Activated CD4-positive, alpha-beta T cell treated with anti-CD3 and anti-CD28 coated beads for 36 hours (primary cell): Measurements from ENCODE around the gene PALLD. TPM values are rescaled to one million over a fixed set of nuclear protein-coding genes. Genes with fewer than 3 reads are reported as not detected.
A peak's percentile ranks its signal among the peaks of the same experiment; 100 is the strongest.

Experiments
- ATAC-seq: fragments of 200-7000 bp; cut with Tn5 transposase; one replicate; pipeline ENCODE4 v1.10.0; 2021; ENCODE audit warnings: mild to moderate bottlenecking, moderate library complexity
- CTCF ChIA-PET: fragments of 350-600 bp; sonication (Branson Sonifier 250); formaldehyde crosslinking; loops from one replicate; lab custom pipeline; 2021; ENCODE audit warnings: antibody characterized with exemption; lab: Charles Lee
- POLR2A ChIA-PET: fragments of 350-600 bp; sonication (Branson Sonifier 250); formaldehyde crosslinking; loops from one replicate; lab custom pipeline; 2021; ENCODE audit warnings: antibody characterized with exemption, inconsistent platforms; lab: Charles Lee
- DNase-seq: peaks from one replicate; pipeline ENCODE4 v3.0.0-alpha.2; 2020
- H3K27ac Mint-ChIP-seq: one replicate; pipeline ENCODE4 v1.8.0; 2021; ENCODE audit warnings: mixed read lengths
- H3K27me3 Mint-ChIP-seq: one replicate; pipeline ENCODE4 v1.8.0; 2021; ENCODE audit warnings: mixed read lengths
- H3K36me3 Mint-ChIP-seq: one replicate; pipeline ENCODE4 v1.8.0; 2021; ENCODE audit warnings: low read depth, mixed read lengths
- H3K4me1 Mint-ChIP-seq: one replicate; pipeline ENCODE4 v1.8.0; 2021; ENCODE audit warnings: mixed read lengths
- H3K4me3 Mint-ChIP-seq: one replicate; pipeline ENCODE4 v1.8.0; 2021; ENCODE audit warnings: mild to moderate bottlenecking, moderate library complexity, mixed read lengths
- H3K9me3 Mint-ChIP-seq: one replicate; pipeline ENCODE4 v1.8.0; 2021; ENCODE audit warnings: low read depth, mixed read lengths
- intact Hi-C, 2 experiments: fragments of 100-400 bp; cut with DNase I in 1 of 2; cut with micrococcal nuclease in 1 of 2; formaldehyde crosslinking; loops; one replicate each; pipeline versions ENCODE4 v1.14.2 to v1.15.1; 2022 to 2024; cut with DNase I, micrococcal nuclease
- total RNA-seq, 2 experiments: library from RNA; stranded (reverse); gene quantifications; one replicate each; pipeline ENCODE4 v1.2.3, GENCODE V29; 2021

PALLD gene
- total RNA-seq, 2 experiments from 2014 or later = 9.5 to 11.0 TPM

- DNase-seq = no peak
- H3K9me3 Mint-ChIP-seq = peaks cover 2% of the 10 kb centered on the region
- ATAC-seq = no peak
- H3K27me3 Mint-ChIP-seq = peaks cover 6% of the 10 kb centered on the region
- ChIA-PET CTCF (interaction anchor here (1.1 to 2.1 kb wide), 2 partner anchors 10 to 14 kb away, joined by 6 to 7 read pairs; no protein-coding TSS in a partner anchor), POLR2A (no interaction called here)
- intact Hi-C loops = no loop called here
- H3K4me1 Mint-ChIP-seq = peaks cover 13% of the 10 kb centered on the region
- H3K4me3 Mint-ChIP-seq = no peak overlapping the region
- H3K27ac Mint-ChIP-seq = no peak overlapping the region
- H3K36me3 Mint-ChIP-seq = no peaks in the 10 kb centered on the region
These were observed 357.6 kb downstream of the PALLD start for GRCh38 chr4:168854350-168854921.

- ChIA-PET POLR2A (no interaction called here), CTCF (interaction anchor here (0.6 kb wide), 1 partner anchor 342 kb away, joined by 3 read pairs; no protein-coding TSS in a partner anchor)
- Mint-ChIP-seq H3K9me3 (peaks cover 2% of the 10 kb centered on the region), H3K36me3 (no peaks in the 10 kb centered on the region), H3K4me1 (peaks cover 14% of the 10 kb centered on the region), H3K27me3 (peaks cover 6% of the 10 kb centered on the region), H3K4me3 (no peak overlapping the region), H3K27ac (no peak overlapping the region)
- intact Hi-C loops = no loop called here
- ATAC-seq = no peak
- no peak for DNase-seq
These were observed 359.5 kb downstream of the PALLD start for GRCh38 chr4:168856312-168856711.

DNA sequence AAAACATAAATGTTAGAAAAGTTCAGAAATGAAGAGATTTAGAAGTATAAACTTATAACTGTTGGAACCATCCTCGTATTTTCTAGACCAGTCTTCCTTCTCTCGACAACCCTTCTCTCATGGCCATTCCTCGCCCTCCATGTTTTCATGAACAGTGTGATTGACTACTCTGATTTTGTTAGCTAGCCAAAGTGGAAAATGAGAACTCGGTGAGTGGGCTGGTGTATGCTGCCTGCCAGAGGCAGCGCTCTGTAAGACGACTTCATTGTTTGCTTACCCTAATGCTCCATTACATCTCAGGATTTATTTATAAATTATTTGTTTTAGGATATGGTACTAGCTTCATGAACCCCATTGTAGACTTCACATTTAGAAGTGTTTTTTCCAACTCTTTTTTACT is 360.2 kb downstream of the PALLD start:
- POLR2A ChIA-PET = no interaction called here
- ATAC-seq = no peak
- Mint-ChIP-seq H3K9me3 (peaks cover 2% of the 10 kb centered on the region), H3K36me3 (no peaks in the 10 kb centered on the region), H3K27me3 (peaks cover 6% of the 10 kb centered on the region), H3K27ac (no peak overlapping the region), H3K4me3 (no peak overlapping the region), H3K4me1 (peaks cover 14% of the 10 kb centered on the region)
- CTCF ChIA-PET = no interaction called here
- DNase-seq = no peak
- intact Hi-C loops = no loop called here

- no peak for ATAC-seq
- POLR2A ChIA-PET = no interaction called here
These were observed 360.9 kb downstream of the PALLD start for GRCh38 chr4:168857546-168858314.

DNA sequence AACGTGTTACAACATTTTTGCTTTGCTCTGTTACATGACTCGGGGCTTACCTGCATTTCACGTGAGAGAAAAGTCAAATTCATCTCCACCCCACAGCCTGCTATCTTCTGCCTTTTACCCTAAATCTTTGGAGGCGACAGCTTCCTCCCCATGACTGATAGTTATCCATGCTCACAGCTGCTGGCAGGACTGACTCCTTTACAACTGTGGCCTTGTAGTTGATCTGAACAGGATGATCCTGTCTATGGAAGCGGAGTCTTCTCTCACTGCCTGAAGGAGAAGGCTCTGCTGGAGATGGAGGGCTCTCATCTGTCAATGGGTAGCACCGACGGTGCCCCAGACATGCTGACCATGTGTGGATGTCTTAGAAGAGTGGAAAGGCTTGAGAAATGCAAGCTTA is 362.2 kb downstream of the PALLD start:
- intact Hi-C loops = no loop called here
- Mint-ChIP-seq H3K4me1 (peaks cover 26% of the 10 kb centered on the region), H3K27me3 (peaks cover 6% of the 10 kb centered on the region), H3K4me3 (no peak overlapping the region), H3K27ac (no peak overlapping the region), H3K36me3 (no peaks in the 10 kb centered on the region), H3K9me3 (peaks cover 2% of the 10 kb centered on the region)
- CTCF ChIA-PET = no interaction called here
- POLR2A ChIA-PET = no interaction called here
- ATAC-seq (no peak), DNase-seq (no peak)

More at GRCh38 chr4:168857546-168858314, 360.9 kb downstream of the PALLD start:
- Mint-ChIP-seq H3K27me3 (peaks cover 6% of the 10 kb centered on the region), H3K4me3 (no peak overlapping the region), H3K27ac (no peak overlapping the region), H3K9me3 (peaks cover 2% of the 10 kb centered on the region), H3K4me1 (peaks cover 20% of the 10 kb centered on the region), H3K36me3 (no peaks in the 10 kb centered on the region)
- intact Hi-C loops = no loop called here
- CTCF ChIA-PET = no interaction called here
- DNase-seq = no peak

GRCh38 chr4:168859888-168860694 is 363.2 kb downstream of the PALLD start:
- no peak overlapping the region for H3K4me3 Mint-ChIP-seq
- peaks cover 32% of the 10 kb centered on the region for H3K4me1 Mint-ChIP-seq
- ChIA-PET CTCF (no interaction called here), POLR2A (no interaction called here)
- H3K9me3 Mint-ChIP-seq = peaks cover 2% of the 10 kb centered on the region
- H3K27me3 Mint-ChIP-seq = peaks cover 6% of the 10 kb centered on the region
- DNase-seq (peak; percentile 27), ATAC-seq (peak; percentile 62)
- no peak overlapping the region for H3K27ac Mint-ChIP-seq
- H3K36me3 Mint-ChIP-seq = no peaks in the 10 kb centered on the region
- intact Hi-C loops = loop anchor here (5.0 to 10.0 kb wide), 2 partner anchors 138 to 415 kb away; partner anchors contain the start of gene SH3RF1 (in 1 of the 2)

- Mint-ChIP-seq H3K4me1 (peaks cover 32% of the 10 kb centered on the region), H3K27ac (no peak overlapping the region), H3K27me3 (peaks cover 6% of the 10 kb centered on the region), H3K4me3 (no peak overlapping the region), H3K36me3 (no peaks in the 10 kb centered on the region), H3K9me3 (peaks cover 2% of the 10 kb centered on the region)
- ATAC-seq (no peak), DNase-seq (no peak)
- POLR2A ChIA-PET = no interaction called here
- CTCF ChIA-PET = no interaction called here
- intact Hi-C loops = loop anchor here (5.0 to 10.0 kb wide), 2 partner anchors 139 to 414 kb away; partner anchors contain the start of gene SH3RF1 (in 1 of the 2)
These were observed 364.0 kb downstream of the PALLD start for GRCh38 chr4:168860827-168861226.

DNA sequence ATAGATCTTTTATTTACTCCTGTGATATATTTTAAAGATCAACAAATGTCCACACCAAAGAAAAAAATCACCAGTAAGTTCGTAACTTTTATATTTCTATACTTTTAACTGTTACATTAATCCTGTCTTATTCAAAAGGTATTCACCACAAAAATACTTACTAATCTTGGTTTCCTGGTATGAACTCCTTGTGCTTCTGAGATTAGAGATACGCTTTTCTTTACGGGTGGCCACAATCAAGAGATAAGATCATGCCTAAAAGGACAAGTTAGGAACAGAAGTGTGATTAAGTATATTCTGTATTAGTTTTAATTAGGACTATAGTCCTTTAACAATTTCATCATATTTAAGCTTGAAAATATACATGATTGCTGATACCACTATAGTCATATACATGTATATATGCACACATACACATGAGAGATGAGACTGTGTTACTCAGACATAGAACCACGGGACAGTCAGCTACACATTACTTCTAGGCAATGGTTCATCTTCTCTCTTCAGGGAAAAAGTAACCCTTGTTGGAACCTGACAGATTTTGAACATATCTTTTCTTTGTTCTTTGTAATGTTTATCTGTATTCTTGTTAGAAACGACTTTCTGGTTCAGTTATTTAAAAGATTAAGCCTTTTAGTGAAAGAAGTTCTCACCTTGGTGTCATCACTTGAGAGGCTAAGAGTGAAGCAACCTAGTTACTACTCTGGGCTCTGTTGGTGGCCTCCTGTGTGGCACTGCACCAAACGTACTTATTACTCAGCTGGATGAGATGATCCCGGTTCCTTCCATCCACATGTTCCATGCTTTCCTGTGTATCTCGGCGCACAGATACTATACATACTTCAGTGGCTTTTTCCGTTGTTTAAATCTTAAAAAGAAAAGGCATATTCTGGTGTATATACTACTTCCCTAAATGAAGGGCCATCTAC is 367.1 kb downstream of the PALLD start:
- H3K4me1 Mint-ChIP-seq = peaks cover 40% of the 10 kb centered on the region
- intact Hi-C loops = loop anchor here (2.0 to 10.0 kb wide), 3 partner anchors 31 to 411 kb away; partner anchors contain the start of gene SH3RF1 (in 1 of the 2)
- peaks cover 3% of the 10 kb centered on the region for H3K27me3 Mint-ChIP-seq
- H3K9me3 Mint-ChIP-seq = no peaks in the 10 kb centered on the region
- DNase-seq = no peak
- ChIA-PET CTCF (interaction anchor here (1.2 to 1.5 kb wide), 2 partner anchors 10 to 28 kb away, joined by 3 to 7 read pairs; no protein-coding TSS in a partner anchor), POLR2A (interaction anchor here (0.9 kb wide), 1 partner anchor 32 kb away, joined by 3 read pairs; no protein-coding TSS in a partner anchor)
- peak; percentile 57 for ATAC-seq
- H3K36me3 Mint-ChIP-seq = no peaks in the 10 kb centered on the region
- no peak overlapping the region for H3K4me3 Mint-ChIP-seq
- peak overlapping the region; percentile 68 for H3K27ac Mint-ChIP-seq

DNA sequence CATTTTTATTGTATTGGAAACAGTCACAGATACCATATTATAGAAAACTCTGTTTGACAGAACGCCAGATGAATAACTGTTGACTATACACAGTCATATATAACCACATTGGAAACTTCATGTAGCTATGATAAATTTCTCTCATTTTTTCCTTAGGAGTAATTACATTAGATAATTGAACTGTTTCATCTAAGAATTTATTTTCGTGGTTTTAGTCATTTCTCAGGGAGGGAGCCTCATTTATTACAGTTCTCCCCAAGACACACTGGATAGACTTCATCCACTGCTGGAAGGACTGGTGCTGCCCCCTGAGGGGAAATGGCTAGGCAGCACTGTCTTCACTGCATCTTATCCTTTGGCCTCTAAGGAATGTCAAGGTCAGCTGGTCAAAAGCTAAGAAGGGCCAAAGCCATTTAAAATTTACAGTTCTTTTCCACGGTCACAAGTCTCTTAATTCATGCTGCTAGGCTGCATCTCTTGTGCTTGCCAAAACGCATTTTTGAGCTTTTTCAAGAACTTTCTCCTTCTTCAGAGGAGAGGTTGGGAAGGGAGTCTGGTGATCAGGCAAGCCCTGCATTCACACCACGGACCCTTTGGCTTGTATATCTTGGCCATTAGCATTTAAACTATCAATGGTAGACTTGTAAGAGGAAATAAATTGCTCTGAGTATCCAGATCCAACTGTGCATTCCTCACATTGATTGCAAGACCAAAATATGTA is 368.1 kb downstream of the PALLD start:
- no peaks in the 10 kb centered on the region for H3K36me3 Mint-ChIP-seq
- ChIA-PET POLR2A (no interaction called here), CTCF (interaction anchor here (1.2 to 1.5 kb wide), 2 partner anchors 11 to 29 kb away, joined by 3 to 7 read pairs; no protein-coding TSS in a partner anchor)
- no peaks in the 10 kb centered on the region for H3K9me3 Mint-ChIP-seq
- H3K27ac Mint-ChIP-seq = no peak overlapping the region
- ATAC-seq (no peak), DNase-seq (no peak)
- H3K4me1 Mint-ChIP-seq = peaks cover 47% of the 10 kb centered on the region
- intact Hi-C loops = loop anchor here (5.0 to 10.0 kb wide), 3 partner anchors 33 to 410 kb away; partner anchors contain the start of gene SH3RF1 (in 1 of the 2)
- peaks cover 6% of the 10 kb centered on the region for H3K27me3 Mint-ChIP-seq
- no peak overlapping the region for H3K4me3 Mint-ChIP-seq

GRCh38 chr4:168865854-168866253 is 369.0 kb downstream of the PALLD start:
- POLR2A ChIA-PET = no interaction called here
- Mint-ChIP-seq H3K27me3 (peaks cover 8% of the 10 kb centered on the region), H3K9me3 (no peaks in the 10 kb centered on the region), H3K36me3 (no peaks in the 10 kb centered on the region), H3K4me1 (peaks cover 43% of the 10 kb centered on the region), H3K4me3 (no peak overlapping the region), H3K27ac (no peak overlapping the region)
- ATAC-seq (no peak), DNase-seq (no peak)
- CTCF ChIA-PET = interaction anchor here (0.7 to 1.1 kb wide), 2 partner anchors 155 to 573 kb away, joined by 4 read pairs; no protein-coding TSS in a partner anchor
- intact Hi-C loops = loop anchor here in 1 of 2 experiments (5.0 to 10.0 kb wide), 2 partner anchors 34 to 409 kb away; partner anchors contain the start of gene SH3RF1
